IPS-20b (cell line): ENCODE results near the gene HDAC11.
"Not testable (repeated sequence)": the region's sequence is repeated elsewhere in the genome, so short reads cannot be mapped to it uniquely, and the experiment has no call there.

ENCODE experiments used
- H3K27ac ChIP-seq: one replicate; pipeline ENCODE4 v1.5.1; 2013; ENCODE audit warnings: low read length
- H3K27me3 ChIP-seq: 2 replicates; pipeline ENCODE4 v1.6.1; 2013; ENCODE audit warnings: mild to moderate bottlenecking, low read length, inconsistent platforms; ENCODE audit not compliant: insufficient read depth
- H3K36me3 ChIP-seq: 2 replicates; pipeline ENCODE4 v1.6.1; 2013; ENCODE audit warnings: low read depth, mild to moderate bottlenecking, inconsistent platforms, low read length, moderate library complexity; ENCODE audit not compliant: insufficient read depth
- H3K4me1 ChIP-seq: 2 replicates; pipeline ENCODE4 v1.6.1; 2013; ENCODE audit warnings: mild to moderate bottlenecking, control low read depth, inconsistent platforms, low read length, moderate library complexity; ENCODE audit not compliant: insufficient read depth
- H3K4me3 ChIP-seq: 2 replicates; pipeline ENCODE4 v1.5.1; 2013; ENCODE audit warnings: mild to moderate bottlenecking, low read length, inconsistent platforms
- H3K9ac ChIP-seq: 2 replicates; pipeline ENCODE4 v1.6.1; 2013; ENCODE audit warnings: low read depth, mild to moderate bottlenecking, inconsistent platforms, low read length, moderate library complexity
- H3K9me3 ChIP-seq: 2 replicates; pipeline ENCODE4 v1.6.1; 2013; ENCODE audit warnings: mild to moderate bottlenecking, low read depth, low read length, inconsistent platforms; ENCODE audit not compliant: insufficient read depth

HDAC11 gene

DNA sequence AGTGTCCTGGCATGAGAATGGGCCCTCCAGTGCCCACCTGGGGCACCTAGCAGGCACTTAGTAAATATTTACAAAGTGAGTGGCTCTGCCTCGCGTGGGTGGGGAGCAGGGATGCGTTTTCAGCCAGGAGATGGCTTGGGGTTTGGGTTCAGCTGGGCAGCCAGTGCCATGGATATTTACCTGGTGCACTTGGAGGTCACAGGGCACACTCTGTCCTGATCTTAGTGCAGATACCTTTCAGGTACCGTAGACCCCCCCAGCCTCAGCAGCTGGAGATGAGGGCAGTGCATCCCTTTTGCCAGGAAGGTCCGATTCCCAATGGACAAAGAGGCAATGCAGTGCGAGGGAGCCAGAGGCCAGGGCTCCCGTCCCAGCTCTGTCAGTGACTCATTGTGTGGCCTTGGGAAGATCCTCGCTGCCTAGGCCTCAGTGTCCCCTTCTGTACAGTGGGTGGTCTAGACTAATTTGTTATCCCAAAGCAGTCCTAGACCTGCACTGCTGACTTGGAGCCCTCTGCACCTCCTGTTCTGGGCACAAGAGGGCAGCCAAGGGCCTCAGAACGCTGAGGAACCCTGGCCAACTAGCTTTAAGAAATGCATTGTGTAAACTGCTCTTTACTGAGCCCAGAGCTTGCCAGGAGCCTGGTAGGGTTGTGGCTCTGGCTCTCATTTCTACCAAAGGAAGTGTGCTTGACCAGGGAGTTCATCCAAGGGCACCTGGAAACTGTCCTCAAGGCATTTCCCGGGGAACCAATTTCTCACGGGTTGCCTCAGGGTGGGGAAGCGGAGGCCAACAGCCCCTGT lies 16.0 kb downstream of the HDAC11 start:
- Histone ChIP-seq H3K9ac (no peak overlapping the region), H3K9me3 (no peaks in the 10 kb centered on the region), H3K4me3 (no peak overlapping the region), H3K27ac (no peak overlapping the region), H3K4me1 (no peaks in the 10 kb centered on the region), H3K27me3 (no peaks in the 10 kb centered on the region), H3K36me3 (no peaks in the 10 kb centered on the region)

DNA sequence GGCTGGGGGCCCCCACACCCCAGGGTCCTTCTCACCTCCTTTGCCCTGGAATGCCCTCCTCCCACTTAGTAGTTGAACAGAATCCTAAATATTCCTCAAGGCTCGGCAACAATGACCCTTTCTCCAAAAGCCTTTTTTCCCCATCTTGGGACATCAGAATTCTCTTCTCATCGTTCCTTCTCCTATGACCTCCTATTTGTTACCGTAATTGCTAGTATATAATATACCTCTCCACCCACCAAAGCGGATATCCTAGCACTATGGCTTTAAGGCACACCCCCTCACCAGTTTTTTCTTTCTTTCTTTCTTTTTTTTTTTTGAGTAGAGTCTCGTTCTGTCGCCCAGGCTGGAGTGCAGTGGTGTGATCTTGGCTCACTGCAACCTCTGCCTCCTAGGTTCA lies 16.8 kb downstream of the HDAC11 start:
- Histone ChIP-seq H3K9ac (no peak overlapping the region), H3K4me1 (no peaks in the 10 kb centered on the region), H3K9me3 (no peaks in the 10 kb centered on the region), H3K36me3 (no peaks in the 10 kb centered on the region), H3K27me3 (no peaks in the 10 kb centered on the region), H3K27ac (no peak overlapping the region), H3K4me3 (no peak overlapping the region)

DNA sequence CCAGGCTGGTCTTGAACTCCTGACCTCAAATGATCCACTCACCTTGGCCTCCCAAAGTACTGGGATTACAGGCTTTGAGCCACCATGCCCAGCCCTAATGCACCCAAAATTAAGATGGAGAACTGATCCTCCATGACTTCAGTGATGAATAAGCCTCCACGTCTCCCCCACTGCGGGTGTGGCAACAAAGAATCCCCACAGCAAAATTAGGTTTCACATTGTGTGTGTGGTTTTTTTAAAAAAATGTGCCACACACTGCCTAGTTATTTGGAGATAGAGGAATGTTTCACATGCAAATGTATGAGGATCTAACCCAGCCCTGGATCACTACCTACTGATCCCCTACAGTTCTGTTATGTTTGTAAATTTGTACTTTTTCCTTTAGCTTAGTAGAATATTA lies 17.3 kb downstream of the HDAC11 start:
- no peaks in the 10 kb centered on the region for H3K27me3 ChIP-seq
- no peak overlapping the region for H3K27ac ChIP-seq
- no peaks in the 10 kb centered on the region for H3K4me1 ChIP-seq
- no peak overlapping the region for H3K9ac ChIP-seq
- H3K36me3 ChIP-seq = no peaks in the 10 kb centered on the region
- H3K4me3 ChIP-seq = no peak overlapping the region
- no peaks in the 10 kb centered on the region for H3K9me3 ChIP-seq

DNA sequence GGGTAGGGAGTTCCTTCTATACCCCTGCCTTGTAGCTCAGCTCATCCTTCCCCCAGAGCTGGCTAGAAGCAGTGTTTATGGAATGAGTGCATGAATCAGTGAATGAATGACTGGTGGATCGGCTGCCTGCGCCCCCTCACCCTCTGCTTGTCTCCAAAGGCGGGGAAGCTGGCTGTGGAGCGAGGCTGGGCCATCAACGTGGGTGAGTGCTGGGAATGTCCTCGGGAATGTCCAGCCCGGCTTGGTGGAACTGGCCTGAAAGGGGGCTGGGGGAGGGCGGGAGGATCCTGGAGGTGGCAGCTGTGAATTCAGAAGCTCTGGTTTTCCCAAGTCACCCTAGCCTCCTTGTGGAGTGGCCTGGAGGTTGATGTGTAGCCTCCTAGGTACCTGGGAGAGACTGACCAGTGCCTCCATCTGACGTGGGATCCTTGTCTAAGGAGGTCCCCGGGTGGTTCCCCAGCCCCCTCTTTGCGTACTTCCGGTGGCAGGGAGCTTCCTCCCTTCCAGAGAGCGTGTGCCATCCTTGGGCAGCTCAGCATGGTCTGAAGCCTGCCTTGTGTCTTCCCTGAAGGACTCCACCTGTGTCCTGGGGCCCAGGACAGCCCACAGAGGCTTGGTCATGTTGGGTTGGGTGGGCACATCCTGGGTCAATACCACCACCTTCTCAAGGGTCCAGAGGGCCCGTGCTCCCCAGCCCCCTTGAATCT lies 18.4 kb downstream of the HDAC11 start:
- H3K27ac ChIP-seq = no peak overlapping the region
- H3K36me3 ChIP-seq = no peaks in the 10 kb centered on the region
- no peaks in the 10 kb centered on the region for H3K4me1 ChIP-seq
- H3K4me3 ChIP-seq = no peak overlapping the region
- H3K9me3 ChIP-seq = no peaks in the 10 kb centered on the region
- H3K27me3 ChIP-seq = no peaks in the 10 kb centered on the region
- no peak overlapping the region for H3K9ac ChIP-seq

DNA sequence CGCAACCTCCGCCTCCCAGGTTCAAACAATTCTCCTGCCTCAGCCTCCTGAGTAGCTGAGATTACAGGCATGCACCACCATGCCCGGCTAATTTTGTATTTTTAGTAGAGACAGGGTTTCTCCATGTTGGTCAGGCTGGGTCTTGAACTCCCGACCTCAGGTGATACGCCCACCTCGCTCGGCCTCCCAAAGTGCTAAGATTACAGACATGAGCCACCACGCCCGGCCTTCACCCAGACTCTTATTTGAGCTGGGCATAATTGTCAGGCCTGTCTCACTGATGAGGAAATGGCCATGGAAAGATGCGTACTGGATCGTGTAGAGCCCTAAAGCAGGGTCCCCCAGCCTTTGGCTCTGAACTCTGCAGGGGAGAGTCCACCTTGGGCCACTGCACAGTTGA lies 19.1 kb downstream of the HDAC11 start:
- not testable (repeated sequence) for H3K27ac ChIP-seq, H3K4me3 ChIP-seq

DNA sequence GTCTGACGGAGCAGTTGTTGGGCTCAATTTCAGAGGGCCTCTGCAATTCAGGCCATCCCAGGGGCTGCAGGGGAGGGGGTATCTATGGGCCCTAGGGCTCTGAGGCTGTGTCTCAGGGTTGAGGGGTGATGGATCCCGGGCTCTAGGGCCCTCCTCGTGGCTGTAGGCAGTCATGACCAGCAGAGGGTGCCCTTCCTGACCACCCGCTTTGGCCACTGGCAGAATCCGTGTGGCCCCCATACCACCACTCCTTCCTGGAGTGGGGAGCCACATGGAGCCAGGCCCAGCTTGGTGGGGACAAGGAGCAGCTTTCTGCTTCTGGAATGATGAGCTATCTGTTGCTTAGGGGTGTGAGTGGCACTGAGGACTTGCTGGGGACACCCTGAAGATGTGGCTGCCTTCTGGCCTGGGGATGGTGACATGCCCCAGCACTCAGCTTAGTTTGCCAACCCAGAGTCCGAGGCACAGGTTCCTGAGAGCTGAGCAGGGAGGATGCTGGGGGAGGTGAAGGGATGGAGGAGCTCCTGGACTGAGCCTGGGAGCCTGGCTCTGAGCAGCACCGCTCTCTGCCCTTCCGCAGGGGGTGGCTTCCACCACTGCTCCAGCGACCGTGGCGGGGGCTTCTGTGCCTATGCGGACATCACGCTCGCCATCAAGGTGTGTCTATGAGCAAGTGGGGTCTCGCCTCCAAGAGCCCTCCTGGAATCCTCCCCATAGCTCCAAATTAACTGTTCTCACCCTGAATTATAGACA lies 20.2 kb downstream of the HDAC11 start:
- no peak overlapping the region for H3K4me3 ChIP-seq
- H3K27ac ChIP-seq = no peak overlapping the region
- no peaks in the 10 kb centered on the region for H3K9me3 ChIP-seq
- no peaks in the 10 kb centered on the region for H3K4me1 ChIP-seq
- no peak overlapping the region for H3K9ac ChIP-seq
- H3K27me3 ChIP-seq = no peaks in the 10 kb centered on the region
- H3K36me3 ChIP-seq = no peaks in the 10 kb centered on the region

More for the DNA sequence above, 19.1 kb downstream of the HDAC11 start:
- not testable (repeated sequence) for H3K27me3 ChIP-seq, H3K9me3 ChIP-seq, H3K9ac ChIP-seq, H3K4me1 ChIP-seq, H3K36me3 ChIP-seq

DNA sequence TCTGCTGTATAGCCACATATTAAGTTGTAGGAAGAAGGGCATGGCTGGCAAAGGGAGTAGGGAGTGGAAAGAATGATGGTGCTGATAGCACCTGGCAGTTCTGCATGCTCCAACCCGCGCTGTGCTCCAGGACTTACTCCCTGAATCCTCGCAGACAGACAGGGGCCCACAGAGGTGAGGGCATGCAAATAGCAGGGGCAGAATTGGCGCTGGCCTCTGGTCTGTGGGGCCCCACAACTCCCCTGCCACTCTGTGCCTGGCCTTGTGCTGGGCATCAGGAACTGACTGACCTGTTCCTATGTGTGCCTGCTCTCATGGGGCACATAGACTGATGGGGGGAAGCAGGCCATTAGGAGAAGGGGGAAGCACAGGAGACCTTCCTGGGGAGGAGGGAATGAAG lies 20.9 kb downstream of the HDAC11 start:
- H3K9ac ChIP-seq = no peak overlapping the region
- no peaks in the 10 kb centered on the region for H3K9me3 ChIP-seq
- no peaks in the 10 kb centered on the region for H3K4me1 ChIP-seq
- H3K36me3 ChIP-seq = no peaks in the 10 kb centered on the region
- H3K27ac ChIP-seq = no peak overlapping the region
- no peak overlapping the region for H3K4me3 ChIP-seq
- no peaks in the 10 kb centered on the region for H3K27me3 ChIP-seq

DNA sequence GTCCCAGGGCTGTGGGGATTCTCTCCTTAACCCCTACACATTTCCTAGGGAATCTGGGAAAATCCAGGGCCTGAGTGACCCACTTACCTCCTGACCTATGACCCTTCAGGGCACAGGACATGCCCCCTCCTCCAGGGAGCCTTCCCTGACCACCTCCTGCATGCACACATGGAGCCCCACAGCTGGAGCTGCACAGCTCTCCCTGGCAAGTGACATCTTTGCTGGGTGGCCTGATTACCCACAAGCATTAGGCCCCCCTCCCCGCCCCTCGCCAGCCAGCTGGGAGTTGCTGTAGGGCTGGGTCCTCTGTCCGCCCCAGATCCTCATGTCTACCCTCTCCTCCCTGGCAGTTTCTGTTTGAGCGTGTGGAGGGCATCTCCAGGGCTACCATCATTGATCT lies 21.4 kb downstream of the HDAC11 start:
- no peaks in the 10 kb centered on the region for H3K4me1 ChIP-seq
- H3K4me3 ChIP-seq = no peak overlapping the region
- no peaks in the 10 kb centered on the region for H3K27me3 ChIP-seq
- H3K27ac ChIP-seq = no peak overlapping the region
- no peaks in the 10 kb centered on the region for H3K36me3 ChIP-seq
- no peaks in the 10 kb centered on the region for H3K9me3 ChIP-seq
- H3K9ac ChIP-seq = no peak overlapping the region

DNA sequence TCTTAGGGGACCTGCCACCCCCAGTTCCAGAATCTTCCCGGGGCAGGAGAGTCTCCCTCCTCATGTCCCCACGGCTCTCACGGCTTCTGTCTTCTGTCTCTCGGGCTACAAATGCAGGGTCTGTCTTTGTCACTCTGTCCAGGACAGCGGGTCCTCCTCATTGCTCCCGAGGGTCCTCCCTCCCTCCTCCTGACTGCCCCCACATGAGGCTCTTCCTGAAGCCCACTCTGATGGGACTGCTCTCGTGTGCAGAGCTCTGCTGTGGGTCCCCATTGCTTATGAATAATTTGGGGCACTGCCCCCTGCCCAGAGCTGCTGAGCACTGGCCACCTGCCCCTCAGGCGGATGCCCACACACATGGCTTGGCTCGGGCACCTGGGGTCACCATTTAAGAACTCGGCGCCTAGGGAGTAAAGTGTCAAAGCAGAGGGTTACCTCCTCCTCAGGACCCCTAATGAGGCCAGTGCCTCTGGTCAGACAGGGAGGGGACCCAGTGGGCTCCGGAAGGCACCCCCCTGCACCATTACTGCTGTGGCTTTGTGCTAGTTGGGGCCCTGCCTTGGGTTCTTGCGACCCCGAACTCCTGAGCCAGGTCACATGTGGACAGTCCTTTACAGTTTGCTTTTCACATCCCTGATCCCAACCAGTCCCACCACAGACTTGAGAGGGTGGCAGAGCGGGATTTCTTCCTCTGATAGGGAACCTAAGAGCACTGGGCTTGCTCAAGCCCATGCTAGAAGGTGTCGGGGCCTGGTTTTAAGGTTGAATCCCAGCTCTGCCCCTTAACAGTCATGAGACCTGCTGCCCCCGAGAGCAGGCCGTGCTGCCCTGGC lies 22.1 kb downstream of the HDAC11 start:
- H3K4me3 ChIP-seq = no peak overlapping the region
- no peak overlapping the region for H3K27ac ChIP-seq
- no peaks in the 10 kb centered on the region for H3K36me3 ChIP-seq
- H3K4me1 ChIP-seq = no peaks in the 10 kb centered on the region
- H3K9ac ChIP-seq = no peak overlapping the region
- H3K27me3 ChIP-seq = no peaks in the 10 kb centered on the region
- no peaks in the 10 kb centered on the region for H3K9me3 ChIP-seq

DNA sequence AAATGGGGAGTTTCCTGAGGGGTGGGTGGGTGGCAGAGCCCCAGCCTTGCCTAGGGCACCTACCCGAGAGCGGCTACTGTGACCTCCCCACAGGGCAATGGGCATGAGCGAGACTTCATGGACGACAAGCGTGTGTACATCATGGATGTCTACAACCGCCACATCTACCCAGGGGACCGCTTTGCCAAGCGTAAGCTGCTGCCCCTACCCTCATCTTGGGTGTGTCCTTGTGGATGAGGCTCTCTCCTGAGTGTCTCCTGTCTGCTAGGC lies 22.6 kb downstream of the HDAC11 start:
- Histone ChIP-seq H3K4me3 (no peak overlapping the region), H3K27me3 (no peaks in the 10 kb centered on the region), H3K36me3 (no peaks in the 10 kb centered on the region), H3K9me3 (no peaks in the 10 kb centered on the region), H3K4me1 (no peaks in the 10 kb centered on the region), H3K27ac (no peak overlapping the region), H3K9ac (no peak overlapping the region)

DNA sequence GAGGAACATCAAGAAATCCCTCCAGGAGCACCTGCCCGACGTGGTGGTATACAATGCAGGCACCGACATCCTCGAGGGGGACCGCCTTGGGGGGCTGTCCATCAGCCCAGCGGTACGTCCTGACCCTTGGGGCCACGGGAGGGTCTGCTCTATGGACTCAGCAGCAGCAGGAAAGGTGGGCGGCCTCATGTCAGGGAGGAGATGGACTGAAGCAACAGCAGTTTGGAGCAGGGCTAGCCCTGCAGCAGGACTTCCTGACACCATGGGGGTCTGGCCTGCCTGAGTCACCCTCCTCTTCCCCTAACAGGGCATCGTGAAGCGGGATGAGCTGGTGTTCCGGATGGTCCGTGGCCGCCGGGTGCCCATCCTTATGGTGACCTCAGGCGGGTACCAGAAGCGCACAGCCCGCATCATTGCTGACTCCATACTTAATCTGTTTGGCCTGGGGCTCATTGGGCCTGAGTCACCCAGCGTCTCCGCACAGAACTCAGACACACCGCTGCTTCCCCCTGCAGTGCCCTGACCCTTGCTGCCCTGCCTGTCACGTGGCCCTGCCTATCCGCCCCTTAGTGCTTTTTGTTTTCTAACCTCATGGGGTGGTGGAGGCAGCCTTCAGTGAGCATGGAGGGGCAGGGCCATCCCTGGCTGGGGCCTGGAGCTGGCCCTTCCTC lies 24.2 kb downstream of the HDAC11 start:
- no peak overlapping the region for H3K4me3 ChIP-seq
- H3K9ac ChIP-seq = no peak overlapping the region
- no peak overlapping the region for H3K27ac ChIP-seq
- no peaks in the 10 kb centered on the region for H3K27me3 ChIP-seq
- H3K9me3 ChIP-seq = no peaks in the 10 kb centered on the region
- H3K4me1 ChIP-seq = no peaks in the 10 kb centered on the region
- no peaks in the 10 kb centered on the region for H3K36me3 ChIP-seq
